ENCODE measurements around the gene SEC16A. TPM values are rescaled to one million over a fixed set of nuclear protein-coding genes. Genes with fewer than 3 reads are reported as not detected.
A peak's percentile ranks its signal among the peaks of the same experiment; 100 is the strongest.

The SEC16A gene
- total and polyA plus RNA-seq, 3 experiments from 2014 or later: 42.9 to 78.0 (median 75.5) TPM

DNA sequence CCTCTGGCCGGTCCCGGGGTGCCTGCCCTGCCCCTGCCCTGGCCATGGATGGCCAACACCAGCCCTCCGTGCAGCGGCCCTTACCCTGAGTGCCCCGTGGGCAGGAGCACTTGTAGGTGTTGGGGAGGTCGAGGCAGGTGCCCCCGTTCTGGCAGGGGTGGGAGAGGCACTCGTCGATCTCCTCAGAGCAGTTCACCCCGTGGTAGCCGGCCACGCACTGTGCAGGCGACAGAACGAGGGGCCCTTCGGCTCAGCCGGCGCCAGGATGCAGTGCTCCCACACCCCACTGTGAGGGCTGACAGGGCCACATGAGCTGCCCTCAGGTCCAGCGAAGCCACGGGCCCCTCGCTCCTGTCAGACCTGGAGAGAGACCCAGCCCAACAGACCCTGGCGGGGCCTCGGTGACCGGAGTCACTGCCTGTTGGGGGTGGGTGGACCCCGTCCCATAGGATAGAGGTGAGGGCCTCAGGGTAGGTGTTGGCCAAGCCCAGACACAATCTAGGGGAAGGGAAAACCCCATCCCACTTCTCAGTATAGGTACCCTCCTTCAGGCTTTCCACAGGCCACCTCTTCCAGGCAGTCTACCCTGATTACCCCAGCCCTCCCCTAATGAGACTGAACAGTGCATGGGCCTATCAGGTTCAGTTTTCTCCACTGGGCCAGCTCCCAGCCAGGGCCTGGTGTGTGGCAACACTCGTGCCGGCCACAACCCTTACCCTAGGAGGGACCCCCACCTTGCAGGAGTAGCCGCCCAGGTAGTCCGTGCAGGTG is 24.6 kb upstream of the SEC16A start:
- H3K4me3 ChIP-seq (ENCODE audit: low read length): no peak overlapping the region
- H3K9me3 ChIP-seq (ENCODE audit: low read length): no peaks in the 10 kb centered on the region
- POLR2A ChIA-PET: no interaction called here
- no peaks in the 10 kb centered on the region for H3K9me3 Mint-ChIP-seq
- H3K36me3 Mint-ChIP-seq: peaks cover 0 to 67% (median 3%) of the 10 kb centered on the region in 3 donors
- H3K4me1 ChIP-seq (ENCODE audit: insufficient read depth, low read length): no peaks in the 10 kb centered on the region
- no peak overlapping the region for H3K27ac ChIP-seq (ENCODE audit: low read depth, low read length)
- no peaks in the 10 kb centered on the region for H3K27me3 ChIP-seq (ENCODE audit: insufficient read depth, low read length, poor library complexity, severe bottlenecking)
- no peak for DNase-seq
- no peaks in the 10 kb centered on the region for H3K36me3 ChIP-seq (ENCODE audit: insufficient read depth, low read length)
- no peak overlapping the region for H3K4me3 Mint-ChIP-seq
- H3K27ac Mint-ChIP-seq: no peak overlapping the region
- H3K27me3 Mint-ChIP-seq: no peaks in the 10 kb centered on the region
- CTCF ChIA-PET: no interaction called here
- H3K4me1 Mint-ChIP-seq: no peaks in the 10 kb centered on the region

DNA sequence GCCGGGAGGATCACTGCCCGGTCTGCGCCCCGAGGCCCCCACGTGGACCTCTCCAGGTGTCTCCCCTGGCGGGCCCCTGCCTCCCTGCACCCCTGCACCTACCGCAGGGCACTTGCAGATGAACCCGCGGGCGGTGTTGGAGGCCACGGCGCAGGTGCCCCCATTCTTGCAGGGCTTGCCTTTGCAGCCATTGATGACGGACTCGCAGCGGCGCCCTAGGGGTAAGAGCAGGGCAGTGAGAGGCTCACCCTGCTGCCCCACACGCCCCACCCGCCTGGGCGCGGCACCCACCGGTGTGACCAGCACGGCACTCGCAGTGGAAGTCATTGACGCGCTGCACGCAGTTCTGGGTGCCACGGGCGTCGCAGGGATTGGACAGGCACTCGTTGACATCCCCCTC is 23.6 kb upstream of the SEC16A start:
- Histone ChIP-seq H3K27ac (ENCODE audit: low read depth, low read length) (no peak overlapping the region), H3K4me3 (ENCODE audit: low read length) (no peak overlapping the region), H3K36me3 (ENCODE audit: insufficient read depth, low read length) (no peaks in the 10 kb centered on the region), H3K27me3 (ENCODE audit: insufficient read depth, low read length, poor library complexity, severe bottlenecking) (no peaks in the 10 kb centered on the region), H3K4me1 (ENCODE audit: insufficient read depth, low read length) (no peaks in the 10 kb centered on the region), H3K9me3 (ENCODE audit: low read length) (no peaks in the 10 kb centered on the region)
- CTCF ChIA-PET: no interaction called here
- H3K36me3 Mint-ChIP-seq: peaks cover 0 to 67% (median 3%) of the 10 kb centered on the region in 3 donors
- no peak overlapping the region for H3K4me3 Mint-ChIP-seq
- no peak overlapping the region for H3K27ac Mint-ChIP-seq
- no peaks in the 10 kb centered on the region for H3K27me3 Mint-ChIP-seq
- POLR2A ChIA-PET: no interaction called here
- H3K9me3 Mint-ChIP-seq: no peaks in the 10 kb centered on the region
- no peak for DNase-seq
- H3K4me1 Mint-ChIP-seq: no peaks in the 10 kb centered on the region

DNA sequence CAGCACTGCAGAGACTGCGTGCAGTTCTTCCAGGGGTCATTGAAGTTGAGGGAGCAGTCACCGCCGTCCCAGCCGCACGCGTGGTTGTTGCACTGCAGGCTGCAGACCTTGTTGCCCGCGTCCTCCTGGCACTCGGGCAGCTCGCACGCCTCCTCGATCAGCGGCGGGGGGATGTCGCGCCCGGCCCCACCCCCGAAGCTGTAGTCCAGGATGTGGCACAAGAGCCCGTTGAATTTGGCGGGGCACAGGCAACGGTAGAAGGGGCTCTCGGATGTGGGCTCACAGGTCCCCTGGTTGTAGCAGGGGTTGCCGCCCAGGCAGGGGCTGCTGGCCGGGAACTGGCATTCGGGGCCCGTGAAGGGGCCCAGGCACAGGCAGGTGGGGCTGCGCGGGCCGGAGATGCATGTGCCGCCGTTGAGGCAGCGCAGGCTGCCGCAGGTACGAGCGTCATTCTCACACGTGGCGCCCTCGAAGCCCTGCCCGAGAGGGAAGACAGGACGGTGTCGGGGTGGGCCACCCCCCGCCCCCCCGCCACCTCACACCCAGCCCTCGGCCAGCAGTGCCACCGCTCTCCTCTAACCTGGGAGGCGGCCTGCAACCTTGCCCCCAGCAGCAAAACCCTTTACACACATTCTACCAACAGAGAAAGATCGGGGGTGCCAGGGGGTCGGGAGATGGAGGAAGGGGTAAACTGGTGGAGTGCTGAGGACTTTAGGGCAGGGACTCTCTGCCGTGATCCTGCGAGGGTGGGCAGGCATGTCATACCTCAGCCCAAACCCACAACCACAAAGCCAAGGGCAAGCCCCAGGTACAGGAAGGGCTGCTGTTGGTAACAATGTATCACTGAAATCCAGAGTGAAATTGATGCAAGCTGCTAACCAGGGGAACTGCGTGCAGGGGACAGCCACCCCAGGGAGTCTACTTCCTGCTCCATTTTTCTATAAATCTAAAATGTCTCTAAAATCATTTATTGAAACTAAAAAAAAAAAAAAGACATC is 22.9 kb upstream of the SEC16A start:
- Mint-ChIP-seq H3K9me3 (no peaks in the 10 kb centered on the region), H3K4me3 (no peak overlapping the region), H3K36me3 (peaks cover 0 to 65% (median 4%) of the 10 kb centered on the region in 3 donors), H3K4me1 (no peaks in the 10 kb centered on the region), H3K27me3 (no peaks in the 10 kb centered on the region), H3K27ac (peak overlapping the region in 1 of 8 donors; percentile 54)
- POLR2A ChIA-PET: no interaction called here
- Histone ChIP-seq H3K27me3 (ENCODE audit: insufficient read depth, low read length, poor library complexity, severe bottlenecking) (no peaks in the 10 kb centered on the region), H3K36me3 (ENCODE audit: insufficient read depth, low read length) (no peaks in the 10 kb centered on the region), H3K9me3 (ENCODE audit: low read length) (no peaks in the 10 kb centered on the region), H3K4me1 (ENCODE audit: insufficient read depth, low read length) (no peaks in the 10 kb centered on the region), H3K27ac (ENCODE audit: low read depth, low read length) (no peak overlapping the region), H3K4me3 (ENCODE audit: low read length) (no peak overlapping the region)
- CTCF ChIA-PET: no interaction called here
- no peak for DNase-seq

DNA sequence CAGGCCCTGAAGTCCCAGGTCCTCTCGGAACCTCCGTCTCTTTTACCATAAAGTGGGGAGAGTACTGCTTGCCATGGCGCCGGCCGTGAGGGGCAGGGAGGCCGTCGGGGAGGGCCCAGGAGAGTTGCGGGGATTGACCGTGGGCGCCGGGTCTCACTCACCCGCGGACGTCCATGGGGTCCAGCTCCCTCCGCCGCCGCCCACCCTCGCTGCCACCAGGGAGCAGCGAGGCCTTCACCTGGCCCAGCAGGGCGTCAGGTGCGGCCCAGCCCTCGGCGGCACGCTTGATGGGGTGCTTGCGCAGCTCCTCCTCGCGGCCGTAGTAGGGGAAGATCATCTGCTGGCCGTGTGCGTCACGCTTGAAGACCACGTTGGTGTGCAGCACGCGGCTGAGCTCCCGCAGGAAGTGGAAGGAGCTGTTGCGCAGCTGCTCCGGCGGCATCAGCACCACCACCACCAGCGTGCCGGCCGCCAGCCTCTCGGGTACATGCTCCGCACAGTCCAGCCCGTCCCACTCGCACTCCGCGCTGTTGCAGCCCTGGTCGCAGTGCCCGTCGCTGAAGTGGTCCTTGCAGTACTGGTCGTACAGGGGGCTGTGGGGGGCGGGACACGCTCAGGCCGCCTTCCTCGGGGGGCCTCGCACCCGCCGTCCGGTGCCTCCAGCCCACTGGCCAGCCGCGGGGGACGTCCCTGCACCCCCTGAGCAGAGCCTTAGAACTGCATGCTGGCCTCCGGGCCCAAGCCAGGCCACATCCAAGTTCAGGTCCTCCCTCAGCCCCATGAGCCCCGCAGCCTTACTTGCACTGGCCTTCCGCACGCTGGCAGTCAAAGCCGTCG is 21.9 kb upstream of the SEC16A start:
- CTCF ChIA-PET: no interaction called here
- no peaks in the 10 kb centered on the region for H3K4me1 Mint-ChIP-seq
- Histone ChIP-seq H3K9me3 (ENCODE audit: low read length) (no peaks in the 10 kb centered on the region), H3K27me3 (ENCODE audit: insufficient read depth, low read length, poor library complexity, severe bottlenecking) (no peaks in the 10 kb centered on the region), H3K36me3 (ENCODE audit: insufficient read depth, low read length) (no peaks in the 10 kb centered on the region), H3K27ac (ENCODE audit: low read depth, low read length) (no peak overlapping the region), H3K4me3 (ENCODE audit: low read length) (no peak overlapping the region), H3K4me1 (ENCODE audit: insufficient read depth, low read length) (no peaks in the 10 kb centered on the region)
- no peak for DNase-seq
- POLR2A ChIA-PET: no interaction called here
- H3K27me3 Mint-ChIP-seq: no peaks in the 10 kb centered on the region
- no peak overlapping the region for H3K27ac Mint-ChIP-seq
- no peak overlapping the region for H3K4me3 Mint-ChIP-seq
- no peaks in the 10 kb centered on the region for H3K9me3 Mint-ChIP-seq
- H3K36me3 Mint-ChIP-seq: peaks cover 0 to 73% (median 4%) of the 10 kb centered on the region in 3 donors

DNA sequence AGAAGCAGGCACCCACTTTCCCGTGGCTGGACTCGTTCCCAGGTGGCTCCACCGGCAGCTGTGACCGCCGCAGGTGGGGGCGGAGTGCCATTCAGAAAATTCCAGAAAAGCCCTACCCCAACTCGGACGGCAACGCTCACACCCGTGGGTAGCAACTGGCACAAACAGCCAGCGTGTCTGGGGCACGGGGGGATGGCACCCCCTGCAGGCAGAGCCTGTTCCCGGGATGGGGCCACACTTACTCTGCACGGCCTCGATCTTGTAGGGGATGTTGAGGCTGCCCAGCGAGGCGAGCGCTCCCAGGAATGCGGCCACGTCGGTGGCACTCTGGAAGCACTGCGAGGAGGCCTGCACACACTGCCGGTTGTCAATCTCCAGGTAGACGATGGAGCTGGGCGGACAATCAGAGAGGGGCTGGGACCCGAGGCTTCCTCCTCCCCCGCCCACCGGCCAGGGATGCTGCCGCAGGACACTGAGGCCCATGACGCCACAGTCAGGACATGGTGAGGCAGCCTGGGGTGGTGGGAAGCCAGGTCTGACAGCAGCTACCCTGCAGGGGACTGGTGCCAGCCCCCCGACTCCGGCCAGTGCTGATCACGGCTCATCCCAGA is 20.2 kb upstream of the SEC16A start:
- no peaks in the 10 kb centered on the region for H3K9me3 ChIP-seq (ENCODE audit: low read length)
- H3K4me1 ChIP-seq (ENCODE audit: insufficient read depth, low read length): no peaks in the 10 kb centered on the region
- no peak overlapping the region for H3K27ac ChIP-seq (ENCODE audit: low read depth, low read length)
- no peak overlapping the region for H3K4me3 Mint-ChIP-seq
- no peaks in the 10 kb centered on the region for H3K4me1 Mint-ChIP-seq
- POLR2A ChIA-PET: no interaction called here
- H3K36me3 ChIP-seq (ENCODE audit: insufficient read depth, low read length): peaks cover 6% of the 10 kb centered on the region
- H3K27ac Mint-ChIP-seq: no peak overlapping the region
- no peaks in the 10 kb centered on the region for H3K9me3 Mint-ChIP-seq
- CTCF ChIA-PET: interaction anchor here (1.0 kb wide), 1 partner anchor 15 kb away, joined by 5 read pairs; no protein-coding TSS in a partner anchor
- no peak for DNase-seq
- H3K27me3 Mint-ChIP-seq: no peaks in the 10 kb centered on the region
- peaks cover 0 to 77% (median 4%) of the 10 kb centered on the region in 3 donors for H3K36me3 Mint-ChIP-seq
- no peak overlapping the region for H3K4me3 ChIP-seq (ENCODE audit: low read length)
- H3K27me3 ChIP-seq (ENCODE audit: insufficient read depth, low read length, poor library complexity, severe bottlenecking): no peaks in the 10 kb centered on the region

DNA sequence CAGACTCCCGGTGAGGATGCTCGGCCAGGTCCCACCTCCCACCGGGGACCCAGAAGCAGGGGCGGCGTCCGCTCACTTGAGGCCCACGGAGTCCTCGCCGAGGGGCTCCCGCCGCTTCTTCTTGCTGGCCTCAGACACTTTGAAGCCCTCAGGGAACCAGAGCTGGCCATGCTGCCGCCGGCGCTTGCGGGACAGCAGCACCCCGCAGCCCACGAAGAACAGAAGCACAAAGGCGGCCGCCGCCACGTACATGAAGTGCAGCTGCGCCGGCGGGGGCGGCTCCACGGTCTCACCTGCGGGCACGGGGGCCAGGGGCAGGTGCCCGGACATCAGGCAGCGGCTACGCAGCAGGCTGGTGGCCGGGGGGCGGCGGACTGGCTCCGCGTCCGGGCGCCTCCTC is 19.4 kb upstream of the SEC16A start:
- Histone ChIP-seq H3K9me3 (ENCODE audit: low read length) (no peaks in the 10 kb centered on the region), H3K36me3 (ENCODE audit: insufficient read depth, low read length) (peaks cover 10% of the 10 kb centered on the region), H3K27me3 (ENCODE audit: insufficient read depth, low read length, poor library complexity, severe bottlenecking) (no peaks in the 10 kb centered on the region), H3K4me1 (ENCODE audit: insufficient read depth, low read length) (no peaks in the 10 kb centered on the region), H3K4me3 (ENCODE audit: low read length) (no peak overlapping the region), H3K27ac (ENCODE audit: low read depth, low read length) (no peak overlapping the region)
- no peaks in the 10 kb centered on the region for H3K9me3 Mint-ChIP-seq
- no peaks in the 10 kb centered on the region for H3K4me1 Mint-ChIP-seq
- H3K4me3 Mint-ChIP-seq: no peak overlapping the region
- no peak overlapping the region for H3K27ac Mint-ChIP-seq
- POLR2A ChIA-PET: no interaction called here
- CTCF ChIA-PET: interaction anchor here (1.0 kb wide), 1 partner anchor 14 kb away, joined by 5 read pairs; no protein-coding TSS in a partner anchor
- DNase-seq: no peak
- peaks cover 0 to 77% (median 4%) of the 10 kb centered on the region in 3 donors for H3K36me3 Mint-ChIP-seq
- H3K27me3 Mint-ChIP-seq: no peaks in the 10 kb centered on the region

DNA sequence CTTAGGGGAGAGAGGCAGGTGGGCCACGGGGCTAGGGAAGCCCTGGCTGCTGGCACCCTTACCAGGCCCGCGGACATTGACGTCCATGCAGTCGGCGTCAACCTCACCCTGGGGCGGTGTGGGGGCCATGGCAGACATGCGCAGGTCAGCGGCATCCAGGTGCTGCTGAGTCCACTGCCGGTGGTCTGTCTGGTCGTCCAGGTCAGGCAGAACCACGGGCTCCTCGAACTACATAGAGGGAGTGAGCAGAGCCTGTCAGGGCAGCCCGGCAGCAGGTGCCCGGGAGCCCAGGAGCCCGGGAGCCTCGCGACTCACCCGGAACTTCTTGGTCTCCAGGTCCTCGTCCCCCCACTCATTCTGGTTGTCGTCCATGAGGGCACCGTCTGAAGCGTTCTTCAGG is 18.8 kb upstream of the SEC16A start:
- peaks cover 0 to 75% (median 4%) of the 10 kb centered on the region in 3 donors for H3K36me3 Mint-ChIP-seq
- H3K4me1 ChIP-seq (ENCODE audit: insufficient read depth, low read length): no peaks in the 10 kb centered on the region
- no peak overlapping the region for H3K4me3 Mint-ChIP-seq
- H3K27ac Mint-ChIP-seq: no peak overlapping the region
- H3K4me1 Mint-ChIP-seq: no peaks in the 10 kb centered on the region
- H3K36me3 ChIP-seq (ENCODE audit: insufficient read depth, low read length): peaks cover 10% of the 10 kb centered on the region
- no peaks in the 10 kb centered on the region for H3K9me3 Mint-ChIP-seq
- H3K27me3 ChIP-seq (ENCODE audit: insufficient read depth, low read length, poor library complexity, severe bottlenecking): no peaks in the 10 kb centered on the region
- no peak overlapping the region for H3K27ac ChIP-seq (ENCODE audit: low read depth, low read length)
- DNase-seq: no peak
- H3K27me3 Mint-ChIP-seq: no peaks in the 10 kb centered on the region
- H3K4me3 ChIP-seq (ENCODE audit: low read length): no peak overlapping the region
- H3K9me3 ChIP-seq (ENCODE audit: low read length): no peaks in the 10 kb centered on the region
- ChIA-PET POLR2A (no interaction called here), CTCF (no interaction called here)

Data from CD8-positive, alpha-beta memory T cell (primary cell).